ENCODE data around the gene TRIM29.
"Not testable (repeated sequence)": the region's sequence is repeated elsewhere in the genome, so short reads cannot be mapped to it uniquely, and the experiment has no call there.

Gene TRIM29, protein sequence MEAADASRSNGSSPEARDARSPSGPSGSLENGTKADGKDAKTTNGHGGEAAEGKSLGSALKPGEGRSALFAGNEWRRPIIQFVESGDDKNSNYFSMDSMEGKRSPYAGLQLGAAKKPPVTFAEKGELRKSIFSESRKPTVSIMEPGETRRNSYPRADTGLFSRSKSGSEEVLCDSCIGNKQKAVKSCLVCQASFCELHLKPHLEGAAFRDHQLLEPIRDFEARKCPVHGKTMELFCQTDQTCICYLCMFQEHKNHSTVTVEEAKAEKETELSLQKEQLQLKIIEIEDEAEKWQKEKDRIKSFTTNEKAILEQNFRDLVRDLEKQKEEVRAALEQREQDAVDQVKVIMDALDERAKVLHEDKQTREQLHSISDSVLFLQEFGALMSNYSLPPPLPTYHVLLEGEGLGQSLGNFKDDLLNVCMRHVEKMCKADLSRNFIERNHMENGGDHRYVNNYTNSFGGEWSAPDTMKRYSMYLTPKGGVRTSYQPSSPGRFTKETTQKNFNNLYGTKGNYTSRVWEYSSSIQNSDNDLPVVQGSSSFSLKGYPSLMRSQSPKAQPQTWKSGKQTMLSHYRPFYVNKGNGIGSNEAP

DNA sequence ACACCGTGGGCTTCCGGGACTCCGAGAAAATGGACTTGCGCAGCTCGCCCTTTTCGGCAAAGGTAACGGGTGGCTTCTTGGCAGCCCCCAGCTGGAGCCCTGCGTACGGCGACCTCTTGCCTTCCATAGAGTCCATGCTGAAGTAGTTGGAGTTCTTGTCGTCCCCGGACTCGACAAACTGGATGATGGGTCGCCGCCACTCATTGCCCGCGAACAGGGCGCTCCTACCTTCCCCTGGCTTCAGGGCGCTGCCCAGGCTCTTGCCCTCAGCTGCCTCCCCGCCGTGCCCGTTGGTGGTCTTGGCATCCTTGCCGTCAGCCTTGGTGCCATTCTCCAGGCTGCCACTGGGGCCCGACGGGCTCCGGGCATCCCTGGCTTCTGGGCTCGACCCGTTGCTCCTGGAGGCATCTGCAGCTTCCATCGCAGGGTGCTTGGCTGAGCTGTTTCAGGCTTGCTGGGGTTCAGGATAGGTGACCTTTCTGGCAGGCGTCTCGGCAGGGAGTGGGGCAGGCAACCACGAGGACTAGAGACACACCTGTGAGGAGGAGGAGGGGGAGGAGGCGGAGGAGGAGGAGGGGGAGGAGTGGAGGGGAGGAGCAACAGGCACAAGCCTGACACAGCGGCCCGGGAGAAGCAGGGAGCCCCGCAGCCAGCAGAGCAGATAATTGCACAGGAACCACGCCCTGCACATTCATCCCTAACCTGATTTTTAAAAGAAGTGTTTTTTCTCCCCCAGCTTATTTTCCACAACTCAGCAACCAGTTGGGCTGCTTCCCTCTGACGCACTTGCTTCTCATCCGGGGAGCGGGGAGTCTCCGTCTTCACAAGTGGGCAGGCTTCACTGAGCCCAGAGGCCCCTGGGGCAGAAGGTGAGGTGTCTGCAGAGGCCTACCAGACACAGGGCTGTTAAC, at the start of gene TRIM29:
TSS of gene TRIM29 (minus strand) at position 503 of the 911 bp plus-strand sequence. CDS start at position 421, 82 bp downstream.
- peak; percentile 61 for DNase-seq (ENCODE audit: low spot score)

DNA sequence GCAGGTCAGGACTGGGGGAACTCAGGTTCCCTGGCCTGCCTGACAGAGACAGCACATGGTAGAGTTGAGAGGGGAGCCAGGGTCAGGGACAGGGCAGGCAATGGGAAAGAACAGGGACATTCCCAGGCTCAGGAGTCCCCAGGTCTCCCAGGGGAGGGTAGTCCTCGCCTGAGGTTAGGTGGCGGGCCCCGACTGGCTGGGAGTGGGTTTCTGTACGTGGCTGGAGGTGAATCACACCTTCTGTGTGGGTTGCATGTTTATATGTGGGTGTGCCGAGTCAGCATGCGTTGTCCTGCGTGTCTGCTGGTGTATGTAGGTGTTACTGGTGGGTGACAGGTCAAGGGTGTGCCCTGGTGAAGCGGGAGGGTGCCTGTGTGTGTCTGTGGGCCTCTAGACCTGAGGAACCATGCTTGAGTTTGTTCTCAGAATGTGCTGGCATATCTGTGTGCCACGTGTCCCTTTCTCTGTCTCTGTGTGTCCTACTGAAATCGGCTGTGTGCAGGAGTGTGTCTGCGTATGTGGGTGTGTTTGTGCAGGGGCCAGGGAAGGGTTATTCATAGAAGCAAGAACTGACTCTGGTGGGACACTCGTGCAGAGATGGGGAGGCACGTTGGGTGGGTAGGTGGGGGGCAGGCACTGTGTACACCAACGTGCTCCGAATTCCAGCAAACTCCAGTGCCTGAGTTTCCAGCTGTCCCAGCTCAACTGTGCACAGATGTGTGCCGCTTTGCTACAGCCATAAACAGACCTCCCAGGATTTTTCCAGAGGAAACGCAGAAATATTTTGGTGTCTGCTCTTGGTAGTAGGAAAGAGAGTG, 49.1 kb upstream of the TRIM29 start:
- DNase-seq (ENCODE audit: low spot score) = peak; percentile 88

DNA sequence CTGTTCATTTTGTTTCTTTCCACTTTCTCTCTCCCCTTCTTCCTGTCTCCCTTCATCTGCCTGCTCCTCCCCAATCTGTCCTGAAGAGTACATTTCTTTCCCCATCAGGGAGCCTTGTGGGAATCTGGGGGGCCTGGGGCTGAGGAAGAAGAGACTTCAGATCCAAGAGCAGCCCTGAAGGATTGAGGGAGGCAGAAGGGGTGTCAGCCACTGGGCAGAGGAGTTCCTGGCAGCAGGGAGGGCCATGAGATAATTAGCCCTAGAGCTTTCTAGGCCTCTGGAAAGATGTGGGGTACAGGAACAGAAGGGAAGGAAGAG, 48.5 kb upstream of the TRIM29 start:
- DNase-seq (ENCODE audit: low spot score) = no peak

DNA sequence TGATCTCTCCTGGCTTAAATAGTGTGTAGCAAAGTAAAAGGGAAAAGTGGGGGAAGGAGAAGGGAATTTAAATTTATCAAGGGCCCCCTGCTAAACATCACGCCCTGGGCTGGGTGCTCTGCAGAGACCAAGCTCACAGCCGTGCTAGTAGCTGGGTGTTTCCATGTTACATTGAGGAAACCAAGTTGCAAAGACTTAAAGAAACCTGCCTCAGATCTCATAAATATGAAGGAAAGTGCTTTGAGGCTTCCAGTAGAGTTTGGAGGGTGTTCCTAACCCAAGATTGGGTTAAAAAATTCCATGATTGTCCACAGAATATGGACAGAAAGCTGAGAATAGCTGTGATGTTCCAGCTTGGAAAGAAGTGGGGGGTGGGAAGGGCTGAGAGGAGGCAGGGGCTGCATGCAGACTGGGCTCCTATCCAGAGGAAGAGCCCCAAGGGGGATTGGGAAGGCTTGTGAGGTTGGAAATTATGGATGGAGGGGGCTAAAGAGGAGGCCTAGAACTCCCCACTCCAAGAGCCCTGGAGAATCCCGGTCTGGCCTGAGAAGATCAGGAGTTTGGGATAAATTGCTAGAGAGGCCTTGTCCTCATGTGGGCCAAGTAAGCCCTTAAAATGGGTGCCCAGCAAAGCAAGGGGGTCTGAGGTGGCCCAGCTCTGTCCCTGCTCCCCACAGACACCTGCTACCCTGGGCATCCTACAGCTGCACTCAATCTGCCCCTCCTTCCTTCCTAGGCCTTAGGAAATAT, 48.0 kb upstream of the TRIM29 start:
- no peak for DNase-seq (ENCODE audit: low spot score)

DNA sequence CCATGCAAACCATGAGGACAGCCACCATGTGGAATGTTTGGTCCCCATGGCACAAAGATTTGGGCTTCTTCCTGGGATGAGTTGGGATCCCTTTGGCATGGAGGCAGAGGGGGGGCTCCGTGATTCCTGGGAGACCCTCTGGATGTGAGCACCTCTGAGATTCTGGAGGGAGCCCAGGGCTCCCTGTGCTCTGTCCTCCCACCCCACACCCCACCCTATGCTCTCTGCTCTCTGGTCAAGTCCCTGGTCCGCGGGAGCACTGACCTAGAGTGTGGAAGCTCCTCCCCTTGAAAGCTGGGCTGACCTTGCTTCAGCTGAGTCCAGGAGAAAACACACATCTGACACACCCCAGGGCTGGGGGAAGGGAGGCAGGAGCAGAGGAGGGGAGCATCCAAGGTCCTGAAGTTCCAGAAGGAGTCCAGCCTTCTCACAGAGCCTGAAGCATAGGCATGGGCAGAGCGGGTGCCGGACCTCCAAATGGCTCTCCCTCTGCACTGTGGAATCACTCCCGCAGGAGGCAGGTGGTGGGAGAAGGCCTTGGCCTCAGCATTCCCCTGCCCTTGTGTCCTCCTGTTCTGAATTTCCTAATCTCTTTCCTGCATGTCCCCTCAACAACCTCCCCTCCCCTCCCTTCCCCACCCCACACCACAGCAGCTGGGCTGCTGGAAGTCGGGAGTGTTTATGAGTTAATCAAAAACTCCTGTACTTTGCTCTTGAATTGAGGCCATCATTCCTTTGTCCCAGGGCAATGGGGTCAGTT, 47.2 kb upstream of the TRIM29 start:
- peak; percentile 70 for DNase-seq (ENCODE audit: low spot score)

DNA sequence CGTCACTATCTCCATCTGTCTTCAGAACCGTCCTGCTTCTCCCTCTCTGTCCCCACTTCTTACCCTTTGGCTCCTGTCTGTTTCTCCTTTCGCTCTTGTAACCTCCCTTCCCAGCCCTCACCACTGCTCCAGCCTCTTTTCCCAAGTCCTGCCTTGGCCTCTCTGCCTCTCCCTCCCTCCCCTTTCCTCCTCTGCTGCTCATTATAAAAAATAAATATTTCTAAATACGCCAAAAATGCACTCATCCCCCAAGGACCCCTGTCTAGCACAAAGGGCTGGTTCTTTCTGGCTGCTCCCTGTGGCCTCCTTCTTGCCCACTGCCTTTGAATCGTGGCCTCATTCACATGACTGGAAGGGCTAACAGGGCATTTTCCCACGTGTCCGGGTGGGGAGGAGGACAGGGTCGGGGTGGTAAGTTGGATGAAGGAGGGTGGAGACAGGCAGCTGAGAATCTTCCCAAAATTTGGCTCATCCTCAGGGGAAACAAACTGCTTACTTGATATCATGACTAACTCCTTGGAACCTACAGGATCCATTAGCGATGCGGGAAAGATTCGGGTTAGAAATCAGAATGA, 46.5 kb upstream of the TRIM29 start:
- no peak for DNase-seq (ENCODE audit: low spot score)

DNA sequence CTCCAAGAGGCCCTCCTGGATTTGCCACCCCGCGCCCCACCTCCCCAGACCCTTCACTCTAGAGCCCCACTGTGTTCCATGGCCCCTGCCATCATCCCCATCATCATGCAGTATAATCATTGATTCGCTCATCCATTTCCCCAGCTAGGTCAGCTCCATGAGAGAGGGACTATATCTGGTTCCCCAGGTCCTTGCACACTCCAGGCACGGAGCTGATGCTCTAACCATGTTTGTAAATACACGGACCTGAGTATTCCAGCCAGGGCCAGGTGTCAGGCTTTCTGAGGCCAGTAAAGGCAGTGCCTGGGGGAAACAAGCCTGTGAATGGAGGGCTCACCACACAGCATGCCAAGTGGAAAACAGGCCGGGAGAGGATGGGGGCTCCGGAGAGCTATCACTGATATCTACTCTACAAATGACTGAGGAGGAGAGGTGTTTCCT, 45.8 kb upstream of the TRIM29 start:
- DNase-seq (ENCODE audit: low spot score) = no peak

DNA sequence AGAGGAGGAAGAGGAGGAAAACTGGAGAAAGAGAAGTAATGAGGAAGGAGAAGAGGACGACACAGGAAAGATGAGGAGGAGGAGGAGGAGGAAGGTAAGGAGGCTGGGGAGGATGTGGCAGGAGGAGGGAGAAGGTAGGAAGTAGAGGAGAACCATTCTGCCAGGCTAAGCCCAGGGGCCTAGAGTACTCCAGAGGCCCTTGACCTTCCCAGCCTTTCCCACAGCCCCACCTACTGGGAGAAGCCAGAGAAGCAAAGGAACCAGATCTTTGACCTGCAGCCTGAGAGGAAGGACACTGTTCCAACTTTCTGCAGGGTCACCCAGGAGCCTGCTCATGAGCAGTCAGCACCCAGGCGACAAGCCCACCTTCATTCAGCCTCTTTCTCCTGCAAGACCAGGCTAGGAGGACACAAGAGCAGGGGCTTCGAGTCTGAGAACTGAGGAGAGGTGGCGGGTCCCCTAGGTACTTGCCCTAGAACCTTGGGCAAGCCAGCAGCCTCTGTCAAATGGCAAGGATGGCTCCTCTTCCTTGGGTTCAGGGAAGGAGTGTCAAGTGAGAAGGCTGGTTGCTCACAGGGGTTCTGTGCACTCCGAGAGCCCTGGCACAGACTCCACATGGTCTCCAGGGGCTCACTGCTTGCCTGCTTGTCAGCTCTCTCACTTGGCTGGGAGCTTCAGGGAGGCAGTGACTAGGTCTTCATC, 45.0 kb upstream of the TRIM29 start:
- DNase-seq (ENCODE audit: low spot score) = no peak

DNA sequence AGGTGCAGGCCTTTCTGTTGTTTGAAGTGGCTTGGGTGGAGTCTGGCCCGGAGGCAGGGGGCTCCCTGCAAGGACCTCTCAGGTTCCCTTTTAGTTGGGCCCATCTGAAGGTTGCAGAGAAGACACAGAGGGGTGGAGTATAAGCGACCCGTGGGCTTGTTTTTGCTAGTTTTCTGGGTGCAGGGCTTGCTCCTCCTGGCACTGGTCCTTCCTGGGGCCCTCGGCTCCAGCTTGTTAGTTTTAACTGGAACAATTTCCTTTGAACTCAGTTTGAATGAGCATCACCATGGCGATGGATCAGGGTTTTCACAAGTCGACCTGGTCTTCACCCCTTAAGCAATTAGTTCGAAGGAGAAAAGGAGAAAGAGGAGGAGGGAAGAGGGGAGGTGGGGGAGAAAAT, 44.5 kb upstream of the TRIM29 start:
- DNase-seq (ENCODE audit: low spot score) = no peak

DNA sequence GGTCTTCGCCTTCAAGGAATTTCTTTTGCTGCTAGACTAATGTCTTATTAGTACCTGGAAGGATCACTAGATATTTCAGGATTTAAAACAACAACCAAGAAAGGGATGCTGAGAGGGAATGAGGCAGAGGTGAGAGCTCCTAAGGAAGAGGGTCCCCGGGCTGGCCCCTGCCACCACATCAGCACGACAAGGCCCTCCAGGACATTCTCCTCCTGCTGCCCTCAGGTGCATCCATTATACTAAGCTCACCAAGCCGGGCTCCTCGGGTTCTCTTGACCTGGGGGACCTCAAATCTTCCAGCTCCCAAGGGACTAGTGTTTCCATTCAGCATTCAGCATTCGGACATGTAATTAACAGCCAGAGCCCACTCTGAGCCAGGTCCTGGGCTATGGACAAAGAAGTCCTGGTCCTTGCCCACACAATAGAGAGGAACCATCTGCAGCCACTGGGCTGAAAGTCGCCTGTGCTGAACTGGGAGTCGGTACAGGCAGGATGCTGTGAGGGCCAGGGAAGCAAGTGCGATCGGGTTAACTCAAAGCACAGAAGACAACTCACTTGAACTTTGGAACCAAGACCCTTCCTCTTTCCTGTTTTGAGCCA, 43.6 kb upstream of the TRIM29 start:
- DNase-seq (ENCODE audit: low spot score) = no peak

DNA sequence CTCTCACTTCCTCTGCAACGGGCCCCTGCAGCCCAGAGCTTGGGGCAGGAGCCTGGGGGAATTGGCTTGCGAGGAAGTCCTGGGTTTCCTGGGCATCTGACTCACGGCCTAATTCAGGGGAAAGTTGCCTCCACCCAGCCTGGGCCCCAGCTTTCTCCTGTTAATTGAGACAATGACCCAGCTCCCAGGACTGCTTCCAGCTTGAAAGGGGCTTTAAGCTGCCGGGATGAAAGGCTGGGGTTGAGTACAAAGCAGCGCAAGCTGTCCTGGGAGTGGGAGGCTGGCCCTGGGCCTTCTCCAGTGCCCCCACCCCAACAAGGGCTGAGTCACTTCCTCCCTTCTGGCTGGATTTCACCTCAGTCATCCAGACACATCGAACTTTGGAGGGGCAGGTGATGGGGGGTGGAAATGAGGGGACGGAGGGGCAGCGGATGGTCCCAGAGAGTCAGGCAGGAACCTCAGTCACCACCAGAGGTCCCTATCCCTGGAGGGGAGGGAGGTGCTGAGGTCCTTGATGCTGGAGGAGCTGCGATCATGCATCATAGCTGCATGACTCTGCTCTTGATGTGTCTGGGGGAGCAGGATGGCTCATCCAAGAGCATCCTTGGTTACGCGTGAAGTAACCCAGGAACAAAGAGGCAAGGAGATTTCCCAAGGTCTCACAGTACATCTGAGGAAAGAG, 42.8 kb upstream of the TRIM29 start:
- DNase-seq (ENCODE audit: low spot score) = peak; percentile 89

DNA sequence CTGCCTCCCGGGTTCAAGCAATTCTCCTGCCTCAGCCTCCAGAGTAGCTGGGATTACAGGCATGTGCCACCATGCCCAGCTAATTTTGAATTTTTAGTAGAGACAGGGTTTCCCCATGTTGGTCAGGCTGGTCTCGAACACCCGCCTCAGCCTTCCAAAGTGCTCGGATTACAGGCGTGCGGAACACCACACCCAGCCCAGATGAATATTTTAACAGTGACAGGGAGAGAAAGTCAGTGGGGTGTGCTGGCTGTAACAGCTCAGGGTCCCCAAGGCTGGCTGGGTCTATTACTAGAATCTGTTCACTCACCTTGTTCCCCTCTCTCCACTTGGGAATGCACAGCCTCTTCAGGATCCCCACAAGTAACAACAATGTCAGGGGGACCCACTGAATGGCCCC, 42.1 kb upstream of the TRIM29 start:
- DNase-seq (ENCODE audit: low spot score) = not testable (repeated sequence)

DNA sequence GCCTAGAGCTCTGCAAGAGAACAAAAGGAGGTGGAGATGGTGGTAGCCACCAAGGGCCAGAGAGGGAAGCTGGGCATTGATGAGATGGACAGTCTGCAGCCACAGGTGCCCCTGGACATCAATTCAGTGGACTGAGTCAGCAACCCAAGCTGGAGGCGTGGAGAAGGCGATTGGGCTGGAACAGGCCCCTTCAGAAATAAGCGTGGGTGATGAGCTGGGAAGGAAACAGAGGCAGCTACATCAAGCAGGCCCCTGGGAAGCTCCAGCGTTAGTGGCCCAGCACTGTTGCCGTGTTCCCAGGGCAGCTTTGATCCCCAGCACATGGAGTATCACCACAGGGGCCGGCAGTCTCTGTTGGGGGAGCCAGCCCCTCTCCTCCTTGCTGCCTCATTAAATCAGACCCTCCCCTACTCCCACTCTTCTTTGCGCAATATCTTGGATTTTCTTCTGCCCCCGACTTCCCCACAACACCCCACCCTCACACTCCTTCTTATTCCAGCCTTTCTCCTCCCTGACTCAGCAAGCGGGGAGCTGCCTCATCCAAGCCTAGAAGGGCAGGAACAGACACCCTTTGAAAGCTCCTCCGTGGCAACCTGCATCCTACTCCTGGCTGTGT, 41.3 kb upstream of the TRIM29 start:
- DNase-seq (ENCODE audit: low spot score) = no peak

DNA sequence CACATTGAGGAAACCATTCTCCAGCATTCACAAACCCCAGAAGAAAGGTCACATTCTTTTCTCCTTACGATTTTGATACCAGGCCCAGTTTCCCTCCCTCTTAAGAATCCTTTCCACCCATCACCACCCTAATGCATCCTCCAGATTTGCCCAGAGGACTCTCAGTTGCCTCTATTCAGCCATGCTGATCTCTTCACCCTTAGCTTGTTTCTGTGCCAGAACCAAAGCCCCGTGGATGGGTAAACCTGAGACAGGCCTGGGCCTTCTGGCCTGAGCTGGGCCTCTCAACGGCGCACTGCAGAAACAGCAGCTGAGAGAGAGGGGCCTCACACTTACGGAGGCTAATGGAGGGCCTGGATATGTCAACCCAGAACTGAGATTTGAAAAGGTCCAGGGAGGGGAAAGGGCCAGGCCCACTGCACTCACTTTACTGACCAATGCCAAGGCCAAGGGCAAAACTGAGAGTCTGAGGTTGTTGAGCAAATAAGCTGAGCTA, 40.7 kb upstream of the TRIM29 start:
- DNase-seq (ENCODE audit: low spot score) = no peak

DNA sequence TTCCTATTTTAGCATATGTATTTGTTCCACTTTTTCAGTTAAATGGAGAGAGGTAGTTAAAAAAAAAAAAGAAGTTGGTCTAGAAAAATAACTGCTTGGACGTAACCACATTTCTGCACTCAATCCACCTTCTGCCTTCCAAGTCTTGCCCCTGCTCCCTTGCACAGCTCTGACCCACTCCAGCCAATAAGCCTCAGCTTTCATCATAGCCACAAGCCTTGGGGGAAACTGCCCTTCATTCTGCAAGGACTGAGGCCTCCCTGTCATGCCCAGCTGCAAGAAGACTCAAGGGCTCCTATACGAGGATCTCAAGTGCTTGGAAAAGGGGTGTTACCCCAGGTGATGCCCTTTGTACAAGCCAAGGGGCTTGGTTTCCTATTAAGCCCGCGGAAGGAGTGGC, 37.0 kb upstream of the TRIM29 start:
- no peak for DNase-seq (ENCODE audit: low spot score)

DNA sequence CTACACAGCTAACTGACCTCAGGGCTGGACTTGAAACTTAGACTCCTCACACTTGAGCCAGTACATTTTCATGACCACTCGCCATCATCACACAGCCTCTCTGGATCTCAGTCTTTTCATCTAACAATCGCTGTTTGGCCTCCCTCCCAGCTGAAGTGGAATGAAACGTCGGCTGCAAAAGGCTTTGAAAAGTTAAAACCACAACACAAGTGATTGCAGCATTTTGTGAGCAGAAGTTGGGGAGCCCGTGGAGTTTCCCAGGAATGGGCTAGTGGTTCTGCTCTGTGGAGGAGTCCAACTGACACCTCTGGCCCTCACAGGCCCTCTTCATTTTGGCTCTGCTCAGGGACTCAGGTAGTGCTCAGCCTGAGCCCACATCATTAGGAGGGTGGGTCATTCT, 35.9 kb upstream of the TRIM29 start:
- no peak for DNase-seq (ENCODE audit: low spot score)

DNA sequence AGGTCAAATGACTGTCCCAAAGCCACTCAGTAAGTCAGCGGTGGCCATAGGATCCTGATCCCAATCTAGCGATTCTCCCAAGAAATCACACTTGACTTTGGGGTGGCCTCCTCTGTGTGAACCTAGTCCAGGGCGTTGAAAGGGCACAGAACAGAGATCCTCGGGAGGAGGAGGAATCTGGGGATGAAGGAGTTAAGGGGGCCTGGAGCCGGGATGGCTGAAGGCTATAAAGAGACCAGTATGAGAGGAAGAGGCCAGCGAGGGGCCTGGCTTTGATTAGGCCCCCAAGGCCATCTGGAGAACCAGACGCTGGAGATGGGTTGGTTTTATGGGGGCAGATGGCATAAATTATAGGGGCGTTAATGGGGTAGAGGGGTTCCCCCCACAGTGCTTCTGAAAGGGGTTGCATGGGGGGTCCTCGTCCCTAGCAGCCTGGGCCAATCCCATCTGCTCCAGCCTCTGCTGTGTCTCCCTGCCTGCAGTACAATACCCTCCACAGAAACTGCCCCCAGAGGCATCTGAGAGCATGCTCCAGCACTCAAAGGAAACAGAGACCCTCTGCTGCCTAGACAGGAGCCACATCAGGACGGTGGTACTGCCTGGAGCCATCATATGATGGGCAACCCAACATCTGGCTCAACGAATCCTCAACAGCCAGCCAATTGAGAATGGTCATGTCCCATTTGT, 35.2 kb upstream of the TRIM29 start:
- no peak for DNase-seq (ENCODE audit: low spot score)

All from kidney tubule cell (primary cell).